HL-60 (cell line): ENCODE data around the gene EPB41L4B.

Source experiments
- GABPA ChIP-seq: IDR thresholded peaks from 2 replicates; pipeline ENCODE4 v1.6.1; 2012; ENCODE audit warnings: low read depth
- POLR2AphosphoS5 ChIP-seq: IDR thresholded peaks from 2 replicates; pipeline ENCODE4 v1.6.1; 2012; ENCODE audit warnings: low read depth
- SPI1 ChIP-seq: IDR thresholded peaks from 2 replicates; pipeline ENCODE4 v1.6.1; 2012; ENCODE audit warnings: low read depth, mild to moderate bottlenecking, borderline replicate concordance
- TF ChIP-seq, protein P1 (sequence below): IDR thresholded peaks from one replicate; pipeline ENCODE4 v1.5.1; 2011; ENCODE audit warnings: low read length, control low read depth, inconsistent platforms; ENCODE audit not compliant: insufficient read depth
- TF ChIP-seq, protein P2 (sequence below): IDR thresholded peaks from 2 replicates; pipeline ENCODE4 v1.6.1; 2012; ENCODE audit warnings: low read depth; ENCODE audit not compliant: insufficient replicate concordance

DNA sequence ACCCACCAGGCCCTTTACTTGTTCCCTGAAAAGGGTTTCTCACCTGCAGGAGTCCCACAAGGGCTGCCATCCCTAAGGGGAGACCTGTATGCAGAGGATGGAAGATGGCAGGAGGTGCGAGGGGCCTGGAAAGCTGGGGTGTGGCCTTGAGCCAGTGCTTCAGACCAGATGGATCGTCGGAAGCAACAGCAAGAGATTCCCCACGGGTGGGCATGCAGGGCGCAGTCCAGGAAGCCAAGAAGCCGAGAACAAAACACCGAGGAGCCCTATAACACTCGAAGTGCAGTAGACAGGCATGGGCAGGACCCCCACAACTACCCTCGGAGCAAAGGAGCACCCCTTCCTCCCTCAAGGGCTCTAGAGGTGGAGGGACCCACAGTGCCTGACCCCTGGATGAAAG, 129.1 kb downstream of the EPB41L4B start:
- TF ChIP-seq, protein P1, sequence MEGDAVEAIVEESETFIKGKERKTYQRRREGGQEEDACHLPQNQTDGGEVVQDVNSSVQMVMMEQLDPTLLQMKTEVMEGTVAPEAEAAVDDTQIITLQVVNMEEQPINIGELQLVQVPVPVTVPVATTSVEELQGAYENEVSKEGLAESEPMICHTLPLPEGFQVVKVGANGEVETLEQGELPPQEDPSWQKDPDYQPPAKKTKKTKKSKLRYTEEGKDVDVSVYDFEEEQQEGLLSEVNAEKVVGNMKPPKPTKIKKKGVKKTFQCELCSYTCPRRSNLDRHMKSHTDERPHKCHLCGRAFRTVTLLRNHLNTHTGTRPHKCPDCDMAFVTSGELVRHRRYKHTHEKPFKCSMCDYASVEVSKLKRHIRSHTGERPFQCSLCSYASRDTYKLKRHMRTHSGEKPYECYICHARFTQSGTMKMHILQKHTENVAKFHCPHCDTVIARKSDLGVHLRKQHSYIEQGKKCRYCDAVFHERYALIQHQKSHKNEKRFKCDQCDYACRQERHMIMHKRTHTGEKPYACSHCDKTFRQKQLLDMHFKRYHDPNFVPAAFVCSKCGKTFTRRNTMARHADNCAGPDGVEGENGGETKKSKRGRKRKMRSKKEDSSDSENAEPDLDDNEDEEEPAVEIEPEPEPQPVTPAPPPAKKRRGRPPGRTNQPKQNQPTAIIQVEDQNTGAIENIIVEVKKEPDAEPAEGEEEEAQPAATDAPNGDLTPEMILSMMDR = no peak
- TF ChIP-seq POLR2AphosphoS5 = no peak
- TF ChIP-seq, protein P2, sequence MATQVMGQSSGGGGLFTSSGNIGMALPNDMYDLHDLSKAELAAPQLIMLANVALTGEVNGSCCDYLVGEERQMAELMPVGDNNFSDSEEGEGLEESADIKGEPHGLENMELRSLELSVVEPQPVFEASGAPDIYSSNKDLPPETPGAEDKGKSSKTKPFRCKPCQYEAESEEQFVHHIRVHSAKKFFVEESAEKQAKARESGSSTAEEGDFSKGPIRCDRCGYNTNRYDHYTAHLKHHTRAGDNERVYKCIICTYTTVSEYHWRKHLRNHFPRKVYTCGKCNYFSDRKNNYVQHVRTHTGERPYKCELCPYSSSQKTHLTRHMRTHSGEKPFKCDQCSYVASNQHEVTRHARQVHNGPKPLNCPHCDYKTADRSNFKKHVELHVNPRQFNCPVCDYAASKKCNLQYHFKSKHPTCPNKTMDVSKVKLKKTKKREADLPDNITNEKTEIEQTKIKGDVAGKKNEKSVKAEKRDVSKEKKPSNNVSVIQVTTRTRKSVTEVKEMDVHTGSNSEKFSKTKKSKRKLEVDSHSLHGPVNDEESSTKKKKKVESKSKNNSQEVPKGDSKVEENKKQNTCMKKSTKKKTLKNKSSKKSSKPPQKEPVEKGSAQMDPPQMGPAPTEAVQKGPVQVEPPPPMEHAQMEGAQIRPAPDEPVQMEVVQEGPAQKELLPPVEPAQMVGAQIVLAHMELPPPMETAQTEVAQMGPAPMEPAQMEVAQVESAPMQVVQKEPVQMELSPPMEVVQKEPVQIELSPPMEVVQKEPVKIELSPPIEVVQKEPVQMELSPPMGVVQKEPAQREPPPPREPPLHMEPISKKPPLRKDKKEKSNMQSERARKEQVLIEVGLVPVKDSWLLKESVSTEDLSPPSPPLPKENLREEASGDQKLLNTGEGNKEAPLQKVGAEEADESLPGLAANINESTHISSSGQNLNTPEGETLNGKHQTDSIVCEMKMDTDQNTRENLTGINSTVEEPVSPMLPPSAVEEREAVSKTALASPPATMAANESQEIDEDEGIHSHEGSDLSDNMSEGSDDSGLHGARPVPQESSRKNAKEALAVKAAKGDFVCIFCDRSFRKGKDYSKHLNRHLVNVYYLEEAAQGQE = no peak
- no peak for TF ChIP-seq GABPA
- no peak for TF ChIP-seq SPI1
